ENCODE measurements around the gene SEC22B.
"Not testable (repeated sequence)": the region's sequence is repeated elsewhere in the genome, so short reads cannot be mapped to it uniquely, and the experiment has no call there.

The SEC22B gene

GRCh38 chr1:120176092-120176855 is at the start of gene SEC22B:
Gene SEC22B (minus strand): TSS chr1:120176520. CDS start chr1:120176381, 139 bp downstream.
- peak; percentile 96 for DNase-seq

DNA sequence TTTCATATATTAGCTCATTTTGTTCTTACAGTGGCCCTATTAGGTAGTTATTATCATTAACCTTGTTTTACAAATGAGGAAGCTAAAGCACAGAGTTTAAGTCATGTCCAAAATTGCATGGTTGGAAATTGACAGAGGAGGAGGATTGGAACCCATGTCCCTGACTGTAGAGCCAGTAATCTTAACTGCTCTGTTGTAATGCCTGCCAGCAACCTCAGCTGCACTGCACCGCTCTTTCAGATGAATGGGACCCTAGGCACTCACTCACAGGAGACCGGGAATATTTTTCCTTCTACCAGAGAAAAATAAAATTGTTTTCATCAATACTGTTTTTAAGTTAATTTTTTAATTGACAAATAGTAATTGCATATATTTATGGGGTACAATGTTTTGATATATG is 41.6 kb upstream of the SEC22B start:
- DNase-seq: not testable (repeated sequence)

GRCh38 chr1:120217175-120217929 is 41.0 kb upstream of the SEC22B start:
- DNase-seq: not testable (repeated sequence)

DNA sequence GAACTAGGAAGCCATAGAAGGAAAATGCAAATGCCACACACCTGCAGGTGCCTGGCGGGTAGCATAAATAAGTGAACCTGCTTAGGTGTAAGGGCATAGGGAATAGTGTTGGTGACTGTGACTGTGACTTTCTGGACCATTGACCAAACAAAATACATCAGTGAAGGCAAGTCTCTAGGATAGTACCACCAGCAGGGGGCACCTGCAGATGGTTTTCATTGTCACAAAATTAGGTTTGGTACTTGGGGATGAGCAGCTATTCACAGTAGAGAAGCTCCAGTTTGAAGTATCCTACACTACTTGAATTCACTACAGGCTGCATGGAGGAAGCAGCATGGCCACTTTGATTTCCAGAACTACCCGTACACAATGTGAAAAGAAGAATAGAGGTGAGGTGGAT is 37.3 kb upstream of the SEC22B start:
- not testable (repeated sequence) for DNase-seq

DNA sequence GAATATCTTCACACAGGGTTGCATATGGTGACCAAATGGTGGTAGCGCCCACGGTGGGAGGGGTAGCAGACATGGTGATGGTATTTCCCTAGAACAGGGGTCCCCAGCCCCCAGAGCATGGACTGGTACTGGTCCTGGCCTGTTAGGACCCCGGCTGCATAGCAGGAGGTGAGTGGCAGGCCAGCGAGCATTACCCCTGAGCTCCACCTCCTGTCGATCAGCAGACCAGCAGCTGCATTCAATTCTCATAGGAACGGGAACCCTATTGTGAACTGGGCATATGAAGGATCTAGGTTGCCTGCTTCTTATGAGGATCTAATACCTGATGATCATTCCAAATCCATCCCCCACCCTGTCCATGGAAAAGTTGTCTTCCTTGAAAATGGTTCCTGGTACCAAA is 34.4 kb upstream of the SEC22B start:
- DNase-seq: not testable (repeated sequence)

- DNase-seq: peak; percentile 33
These were observed 20.8 kb upstream of the SEC22B start for GRCh38 chr1:120196863-120197775.

DNA sequence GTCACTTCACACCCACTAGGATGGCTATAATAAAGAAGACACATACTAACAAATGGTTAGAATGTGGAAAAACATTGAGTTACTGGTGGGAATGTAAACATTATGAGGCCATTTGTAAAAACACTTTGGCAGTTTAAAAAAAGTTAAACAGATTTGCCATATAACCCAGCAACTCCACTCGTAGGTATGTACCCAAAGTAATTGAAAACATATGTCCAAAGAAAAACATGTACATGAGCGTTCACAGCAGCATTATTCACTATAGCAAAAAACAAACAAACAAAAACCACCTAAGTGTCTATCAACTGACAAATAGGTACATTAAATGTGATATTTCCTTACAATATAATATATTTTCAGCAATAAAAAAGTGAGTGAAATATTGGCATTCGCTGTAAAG is 12.3 kb upstream of the SEC22B start:
- DNase-seq: not testable (repeated sequence)

DNA sequence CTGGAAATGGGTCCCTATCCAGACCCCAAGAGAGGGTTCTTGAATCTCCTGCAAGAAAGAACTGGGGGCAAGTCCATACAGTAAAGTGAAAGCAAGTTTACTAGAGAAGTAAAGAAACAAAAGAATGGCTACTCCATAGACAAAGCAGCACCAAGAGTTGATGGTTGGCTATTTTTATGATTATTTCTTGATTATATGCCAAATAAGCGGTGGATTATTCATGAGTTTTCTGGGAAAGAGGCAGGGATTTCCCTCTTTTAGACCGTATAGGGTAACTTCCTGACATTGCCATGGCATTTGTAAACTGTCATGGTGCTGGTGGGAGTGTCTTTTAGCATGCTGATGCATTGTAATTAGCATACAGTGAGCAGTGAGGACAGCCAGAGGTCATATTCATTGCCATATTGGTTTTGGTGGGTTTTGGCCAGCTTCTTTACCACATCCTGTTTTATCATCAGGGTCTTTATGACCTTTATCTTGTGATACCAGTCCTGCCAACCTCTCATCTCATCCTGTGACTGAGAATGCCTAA is 5.9 kb upstream of the SEC22B start:
- DNase-seq: not testable (repeated sequence)

- peak; percentile 61 for DNase-seq
These were observed 3.7 kb upstream of the SEC22B start for GRCh38 chr1:120179811-120180690.

DNA sequence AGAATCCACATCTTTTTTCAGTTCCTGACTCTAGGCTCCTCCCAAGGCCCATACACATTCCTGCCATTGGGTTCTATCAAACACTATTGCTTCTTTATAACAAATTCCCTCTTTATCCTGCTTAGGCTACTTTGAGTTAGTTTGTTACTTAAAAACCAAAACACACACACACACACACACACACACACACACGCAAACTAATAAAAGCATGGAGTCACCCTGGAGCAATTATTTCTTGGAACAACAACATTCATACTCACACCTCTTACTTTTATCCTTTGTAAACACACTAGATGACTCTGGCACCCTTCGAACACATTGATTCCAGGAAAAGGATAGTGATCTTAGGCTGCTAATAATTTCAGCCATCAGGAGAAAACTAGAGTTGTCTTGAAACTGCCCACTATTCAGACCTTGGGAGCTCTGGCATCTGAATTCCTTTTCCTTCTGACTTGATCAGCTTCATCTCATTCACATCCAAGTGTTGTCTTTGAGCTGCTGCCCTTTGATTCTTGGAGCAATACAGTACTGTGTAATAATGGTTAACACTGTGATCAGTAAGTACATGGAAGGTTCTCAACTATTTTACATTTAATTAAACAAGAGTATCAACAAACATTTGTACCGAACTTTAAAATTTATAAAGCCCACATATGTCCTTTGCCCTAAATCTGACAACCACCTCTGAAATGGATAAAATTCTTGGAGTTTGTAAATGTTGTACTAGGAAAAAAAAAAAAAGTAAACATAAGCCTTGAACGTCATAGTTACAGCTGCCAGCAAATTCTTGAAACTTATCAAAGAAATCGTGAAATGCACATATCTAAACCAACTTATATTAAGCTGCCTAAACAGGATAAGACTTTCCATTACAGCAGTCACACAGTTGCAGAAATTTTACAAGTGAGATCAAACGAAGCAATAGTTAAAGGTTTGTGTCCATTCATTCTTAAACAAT is 2.8 kb upstream of the SEC22B start:
- DNase-seq: peak; percentile 29

- not testable (repeated sequence) for DNase-seq
These were observed 1.7 kb upstream of the SEC22B start for GRCh38 chr1:120178058-120178457.

DNA sequence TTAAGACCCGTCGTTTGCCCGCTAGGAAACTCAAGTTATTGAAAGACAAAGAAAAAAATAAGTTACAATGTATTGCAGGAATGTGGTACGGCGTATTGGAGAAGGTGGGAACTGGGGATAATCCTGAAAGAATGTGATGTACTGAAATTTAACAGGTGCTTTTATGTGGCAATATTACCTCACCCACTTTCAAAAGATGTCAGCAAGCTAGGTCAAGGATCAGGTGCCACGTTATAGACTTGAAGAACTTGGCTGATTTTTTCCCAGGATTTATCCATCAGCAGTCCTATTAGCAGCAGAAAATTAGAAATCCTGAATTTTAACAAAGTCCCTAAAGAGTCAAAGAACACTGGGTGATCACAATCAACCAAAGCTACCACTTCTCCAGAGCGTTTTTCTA is 632 bp downstream of the SEC22B start:
- DNase-seq: not testable (repeated sequence)

DNA sequence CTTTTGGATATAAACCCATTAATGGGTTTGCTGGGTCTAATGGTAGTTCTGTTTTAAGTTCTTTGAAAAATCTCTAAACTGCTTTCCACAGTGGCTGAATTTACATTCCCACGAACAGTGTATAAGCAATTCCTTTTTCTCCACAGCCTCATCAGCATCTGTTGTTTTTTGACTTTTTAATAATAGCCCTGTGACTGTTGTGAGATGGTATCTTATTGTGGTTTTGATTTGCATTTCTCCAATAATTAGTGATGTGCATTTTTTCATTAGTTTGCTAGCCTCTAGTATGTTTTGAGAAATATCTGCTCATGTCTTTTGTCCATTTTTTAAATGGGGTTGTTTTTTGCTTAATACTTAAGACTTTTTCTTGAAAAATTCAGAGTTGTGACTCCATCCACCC is 11.6 kb downstream of the SEC22B start:
- DNase-seq: not testable (repeated sequence)

GRCh38 chr1:120162015-120162414 is 14.3 kb downstream of the SEC22B start:
- not testable (repeated sequence) for DNase-seq

- not testable (repeated sequence) for DNase-seq
These were observed 17.8 kb downstream of the SEC22B start for GRCh38 chr1:120158495-120158894.

DNA sequence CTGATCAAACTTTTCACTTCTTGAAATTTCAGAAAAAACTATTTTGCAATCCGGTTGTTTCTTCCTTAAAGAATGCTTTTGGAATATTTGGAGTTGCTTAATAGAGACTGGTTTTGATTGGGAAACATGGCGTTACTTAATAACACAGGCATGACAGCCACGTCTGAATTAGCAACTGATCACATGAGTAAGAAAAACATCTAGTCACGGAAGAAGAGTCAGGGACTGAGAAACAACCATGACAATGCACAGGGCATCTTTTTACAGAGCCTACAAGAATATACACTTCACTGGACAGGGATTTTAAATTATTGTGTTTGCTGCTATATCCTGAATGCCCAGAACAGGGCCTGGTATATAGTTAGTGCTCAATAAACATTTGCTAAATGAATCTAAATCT is 18.2 kb downstream of the SEC22B start:
- DNase-seq: not testable (repeated sequence)

- not testable (repeated sequence) for DNase-seq
These were observed 26.0 kb downstream of the SEC22B start for GRCh38 chr1:120150138-120150822.

DNA sequence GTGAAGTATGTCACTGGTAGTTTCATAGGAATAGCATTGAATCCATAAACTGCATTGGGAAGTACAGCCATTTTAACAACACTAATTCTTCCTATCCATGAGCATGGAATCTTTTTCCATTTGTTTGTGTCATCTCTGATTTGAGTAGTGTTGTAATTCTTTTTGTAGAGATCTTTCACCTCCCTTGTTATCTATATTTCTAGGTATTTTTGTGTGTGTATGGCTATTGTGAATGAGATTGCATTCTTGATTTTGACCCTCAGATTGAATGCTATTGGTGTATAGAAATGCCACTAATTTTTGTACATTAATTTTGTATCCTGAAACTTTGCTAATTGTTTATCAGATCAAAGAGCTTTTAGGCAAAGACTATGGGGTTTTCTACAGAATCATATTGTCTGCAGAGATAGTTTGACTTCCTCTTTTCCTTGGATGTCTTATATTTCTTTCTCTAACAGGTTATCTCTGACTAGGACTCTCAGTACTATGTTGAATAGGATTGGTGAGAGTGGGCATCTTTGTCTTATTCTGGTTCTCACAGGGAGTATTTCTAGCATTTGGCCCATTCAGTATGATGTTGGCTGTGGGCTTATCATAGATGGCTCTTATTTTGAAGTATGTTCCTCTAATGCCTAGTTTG is 26.8 kb downstream of the SEC22B start:
- not testable (repeated sequence) for DNase-seq

- not testable (repeated sequence) for DNase-seq
These were observed 30.5 kb downstream of the SEC22B start for GRCh38 chr1:120145806-120146205.

Measured in islet precursor cell (in vitro differentiated cells).